ENCODE data around the gene SELENON.

DNA sequence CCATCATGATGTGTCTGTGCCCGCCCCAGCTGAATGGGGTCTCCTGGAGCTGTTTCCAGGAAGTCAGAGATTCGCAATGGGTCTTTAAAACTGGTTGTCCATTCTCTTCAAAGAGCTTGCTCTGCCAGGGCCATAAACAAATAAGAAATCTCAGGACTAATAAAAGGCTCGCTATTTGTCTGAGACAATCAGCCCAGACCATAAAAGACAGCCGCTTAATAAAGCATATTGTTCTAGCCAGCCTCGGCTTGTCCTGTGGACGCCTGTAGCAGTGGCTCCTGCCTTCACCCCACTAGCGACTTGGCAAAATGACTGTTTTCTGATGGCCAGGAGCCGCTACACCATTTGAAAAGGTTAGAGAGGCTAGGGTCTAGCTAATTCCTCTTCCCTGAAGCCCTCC lies 20.6 kb upstream of the SELENON start:
- TF ChIP-seq ZNF274 (IDR thresholded peaks at IDR 0.05; ENCODE audit: low read depth, low read length) (no peak), YY1 (IDR thresholded peaks at IDR 0.05; ENCODE audit: insufficient read depth, insufficient read length) (no peak), SUZ12 (IDR thresholded peaks at IDR 0.05; ENCODE audit: extremely low read depth, insufficient read depth, insufficient read length) (no peak)
